Hepatocyte (in vitro differentiated cells): Measurements from ENCODE around the gene USP36. TPM values are rescaled to one million over a fixed set of nuclear protein-coding genes. Genes with fewer than 3 reads are reported as not detected.

ENCODE experiments used
- DNase-seq: peaks from one replicate; pipeline ENCODE4 v3.0.0-alpha.2; 2016; ENCODE audit warnings: low spot score
- H2AFZ ChIP-seq: fragments of 200-600 bp; sonication (generic); 2 replicates; pipeline ENCODE4 v1.6.0; 2016; ENCODE audit warnings: antibody characterized with exemption, mild to moderate bottlenecking
- H3K27ac ChIP-seq: fragments of 200-600 bp; sonication (generic); 2 replicates; pipeline ENCODE4 v1.5.1; 2016; ENCODE audit warnings: mild to moderate bottlenecking
- H3K27me3 ChIP-seq: fragments of 200-600 bp; sonication (generic); 2 replicates; pipeline ENCODE4 v1.6.1; 2016
- H3K36me3 ChIP-seq: fragments of 200-600 bp; sonication (generic); replicated peaks from 2 replicates; pipeline ENCODE4 v1.5.1; 2016; ENCODE audit warnings: low read depth; ENCODE audit not compliant: insufficient read depth
- H3K4me1 ChIP-seq: fragments of 200-600 bp; sonication (generic); 2 replicates; pipeline ENCODE4 v1.5.1; 2016; ENCODE audit warnings: mild to moderate bottlenecking, moderate library complexity; ENCODE audit not compliant: insufficient read depth
- H3K4me2 ChIP-seq: fragments of 200-600 bp; sonication (generic); 2 replicates; pipeline ENCODE4 v1.6.0; 2016
- H3K4me3 ChIP-seq: fragments of 200-600 bp; sonication (generic); 2 replicates; pipeline ENCODE4 v1.5.1; 2016; ENCODE audit warnings: mild to moderate bottlenecking
- H3K79me2 ChIP-seq: fragments of 200-600 bp; sonication (generic); 2 replicates; pipeline ENCODE4 v1.6.0; 2017; ENCODE audit warnings: mild to moderate bottlenecking
- H3K9me2 ChIP-seq: fragments of 200-600 bp; sonication (generic); replicated peaks from 2 replicates; pipeline ENCODE4 v1.6.0; 2017; ENCODE audit warnings: mild to moderate bottlenecking; ENCODE audit not compliant: insufficient read depth
- H3K9me3 ChIP-seq: fragments of 200-600 bp; sonication (generic); 2 replicates; pipeline ENCODE4 v1.5.1; 2016; ENCODE audit warnings: low read depth, mild to moderate bottlenecking
- H4K20me1 ChIP-seq: fragments of 200-600 bp; sonication (generic); 2 replicates; pipeline ENCODE4 v1.6.0; 2016; ENCODE audit warnings: mild to moderate bottlenecking; ENCODE audit not compliant: insufficient read depth, poor library complexity, severe bottlenecking
- EZH2 ChIP-seq: fragments of 200-600 bp; sonication (generic); IDR thresholded peaks from 2 replicates; pipeline ENCODE4 v1.6.1; 2016; ENCODE audit warnings: antibody characterized with exemption, mild to moderate bottlenecking, borderline replicate concordance
- EZH2phosphoT487 ChIP-seq: fragments of 200-600 bp; sonication (generic); IDR thresholded peaks from one replicate; pipeline ENCODE4 v1.6.1; 2018; ENCODE audit warnings: antibody characterized with exemption, mild to moderate bottlenecking, low read depth, moderate library complexity; ENCODE audit not compliant: unreplicated experiment, severe bottlenecking
- WGBS: methylation state at CpG from one replicate; pipeline ENCODE4 v1.1.6; 2016; ENCODE audit warnings: low lambda C conversion rate; ENCODE audit errors: missing lambda C conversion rate; 5-methylcytosine and 5-hydroxymethylcytosine counted together
- polyA plus RNA-seq: library from polyadenylated mRNA; unstranded; fragments of >200 nt; fragmentation: Nextera tagmentation; extraction: Ambion mirVana; gene quantifications from 2 replicates; pipeline ENCODE4 v1.2.1, GENCODE V29; 2016
- total RNA-seq: library from RNA; depleted of rRNA; stranded (reverse); fragments of >200 nt; gene quantifications from 2 replicates; pipeline ENCODE4 v1.2.3, GENCODE V29; 2014
- TF ChIP-seq, protein P1 (sequence below): fragments of 200-600 bp; sonication (generic); IDR thresholded peaks from 2 replicates; pipeline ENCODE4 v1.5.1; 2016; ENCODE audit warnings: antibody characterized with exemption, mild to moderate bottlenecking; ENCODE audit not compliant: poor library complexity

The USP36 gene
- total and polyA plus RNA-seq, 2 experiments from 2014 or later, result 17.7 to 26.2 TPM

DNA sequence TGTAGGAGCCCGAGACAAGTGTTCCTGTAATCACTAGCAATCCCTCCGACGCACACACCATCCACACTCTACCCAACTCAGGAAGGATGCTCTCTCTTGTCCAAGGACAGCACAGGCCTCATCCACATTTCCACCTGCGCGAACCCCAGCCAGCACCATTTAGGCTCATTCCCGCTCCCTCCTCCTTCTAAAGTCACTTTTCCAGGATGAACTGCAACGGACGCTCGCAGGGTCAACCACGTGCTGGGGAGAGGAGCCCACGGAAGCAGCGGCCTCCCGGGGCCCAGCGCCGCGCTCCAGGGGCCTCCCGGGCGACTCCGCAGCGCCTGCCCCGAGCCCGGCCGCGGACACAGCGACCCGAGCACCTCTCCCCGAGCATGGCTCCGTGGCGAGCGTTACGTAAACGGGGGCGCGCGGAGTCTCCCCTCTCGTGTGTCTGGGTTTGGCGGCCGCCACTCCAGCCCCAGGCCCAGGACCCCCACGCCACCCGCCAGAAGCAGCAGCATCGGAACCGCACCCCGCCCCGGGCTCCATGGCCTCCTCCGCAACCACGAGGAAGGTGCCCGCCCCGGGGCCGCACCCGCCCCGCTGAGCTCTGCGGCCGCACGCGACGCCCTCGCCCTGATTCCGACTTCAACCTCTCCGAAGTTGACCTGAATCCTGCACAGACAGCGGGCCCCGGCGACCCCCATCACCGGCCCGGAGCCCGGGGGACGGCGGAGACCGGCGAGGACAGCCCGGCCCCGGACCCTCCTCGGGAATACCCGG is 668 bp downstream of the USP36 start:
- peak overlapping the region; percentile 99 for H3K27ac ChIP-seq
- peaks cover 46% of the 10 kb centered on the region for H3K79me2 ChIP-seq
- peaks cover 13% of the 10 kb centered on the region for H3K4me1 ChIP-seq
- TF ChIP-seq, protein P1, sequence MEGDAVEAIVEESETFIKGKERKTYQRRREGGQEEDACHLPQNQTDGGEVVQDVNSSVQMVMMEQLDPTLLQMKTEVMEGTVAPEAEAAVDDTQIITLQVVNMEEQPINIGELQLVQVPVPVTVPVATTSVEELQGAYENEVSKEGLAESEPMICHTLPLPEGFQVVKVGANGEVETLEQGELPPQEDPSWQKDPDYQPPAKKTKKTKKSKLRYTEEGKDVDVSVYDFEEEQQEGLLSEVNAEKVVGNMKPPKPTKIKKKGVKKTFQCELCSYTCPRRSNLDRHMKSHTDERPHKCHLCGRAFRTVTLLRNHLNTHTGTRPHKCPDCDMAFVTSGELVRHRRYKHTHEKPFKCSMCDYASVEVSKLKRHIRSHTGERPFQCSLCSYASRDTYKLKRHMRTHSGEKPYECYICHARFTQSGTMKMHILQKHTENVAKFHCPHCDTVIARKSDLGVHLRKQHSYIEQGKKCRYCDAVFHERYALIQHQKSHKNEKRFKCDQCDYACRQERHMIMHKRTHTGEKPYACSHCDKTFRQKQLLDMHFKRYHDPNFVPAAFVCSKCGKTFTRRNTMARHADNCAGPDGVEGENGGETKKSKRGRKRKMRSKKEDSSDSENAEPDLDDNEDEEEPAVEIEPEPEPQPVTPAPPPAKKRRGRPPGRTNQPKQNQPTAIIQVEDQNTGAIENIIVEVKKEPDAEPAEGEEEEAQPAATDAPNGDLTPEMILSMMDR, result no peak
- TF ChIP-seq EZH2, result no peak
- no peak for TF ChIP-seq EZH2phosphoT487
- WGBS, result 2% methylated on average over 39 of the region's 73 CpGs
- DNase-seq, result peak; percentile 70
- H3K27me3 ChIP-seq, result no peaks in the 10 kb centered on the region
- peaks cover 3% of the 10 kb centered on the region for H3K36me3 ChIP-seq
- peak overlapping the region; percentile 17 for H2AFZ ChIP-seq
- H3K9me2 ChIP-seq, result no peaks in the 10 kb centered on the region
- peak overlapping the region; percentile 82 for H3K4me3 ChIP-seq
- H3K4me2 ChIP-seq, result peak overlapping the region; percentile 86
- H4K20me1 ChIP-seq, result peaks cover 12% of the 10 kb centered on the region
- no peaks in the 10 kb centered on the region for H3K9me3 ChIP-seq

DNA sequence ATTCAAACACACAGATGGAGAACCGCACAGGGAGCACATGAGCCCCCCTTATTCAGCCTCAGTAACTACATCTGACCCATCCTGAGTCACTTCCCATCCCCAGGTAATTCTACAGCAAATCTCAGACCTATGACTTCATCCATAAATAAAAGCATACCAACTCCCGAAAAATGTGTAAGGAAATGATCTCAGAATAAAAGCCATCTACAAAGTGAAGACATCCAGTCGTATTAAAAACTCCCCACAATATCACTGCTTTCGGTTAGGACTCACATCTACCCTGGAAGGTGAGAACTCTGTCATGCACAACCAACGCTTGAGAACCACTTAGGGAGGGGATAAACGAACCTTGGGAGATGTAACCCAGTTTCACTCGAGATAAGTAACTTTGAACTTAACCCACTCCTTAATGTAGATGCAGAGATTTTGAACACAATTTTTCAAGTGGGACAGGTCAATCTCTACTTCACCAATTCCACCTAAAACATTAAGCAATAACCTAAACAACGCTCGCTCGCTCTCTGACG is 1.3 kb downstream of the USP36 start:
- TF ChIP-seq EZH2 (no peak), EZH2phosphoT487 (no peak)
- TF ChIP-seq, protein P1, result no peak
- Histone ChIP-seq H4K20me1 (peaks cover 12% of the 10 kb centered on the region), H3K4me1 (peaks cover 13% of the 10 kb centered on the region), H3K27ac (peak overlapping the region; percentile 99), H2AFZ (no peak overlapping the region), H3K27me3 (no peaks in the 10 kb centered on the region), H3K4me2 (peak overlapping the region; percentile 86), H3K9me2 (no peaks in the 10 kb centered on the region), H3K79me2 (peaks cover 49% of the 10 kb centered on the region), H3K9me3 (no peaks in the 10 kb centered on the region), H3K36me3 (peaks cover 3% of the 10 kb centered on the region), H3K4me3 (peak overlapping the region; percentile 82)
- 16% methylated on average over 11 of the region's 11 CpGs for WGBS
- DNase-seq, result no peak

DNA sequence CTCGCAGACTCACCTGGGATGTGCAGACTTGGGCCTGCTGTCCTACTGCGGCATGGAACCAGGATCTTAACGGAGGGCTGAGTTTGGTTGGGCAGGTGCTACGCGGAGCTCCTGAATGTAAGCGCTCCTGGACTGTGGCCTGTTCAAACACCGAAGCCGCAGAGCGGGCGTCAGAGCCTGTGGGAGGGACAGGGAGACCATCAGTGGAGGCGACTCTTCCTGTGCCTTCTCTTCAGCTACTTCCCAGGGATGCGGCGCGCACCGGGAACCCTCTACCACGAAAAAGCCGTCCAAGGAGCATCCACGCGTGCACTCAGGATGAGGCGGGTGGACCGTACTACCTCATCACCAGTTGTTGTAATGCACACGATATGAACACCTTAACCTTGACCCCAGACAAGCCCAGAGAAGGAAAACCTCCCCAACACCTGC is 2.0 kb downstream of the USP36 start:
- H3K9me2 ChIP-seq, result no peaks in the 10 kb centered on the region
- TF ChIP-seq EZH2phosphoT487 (no peak), EZH2 (no peak)
- peaks cover 12% of the 10 kb centered on the region for H4K20me1 ChIP-seq
- H3K79me2 ChIP-seq, result peaks cover 55% of the 10 kb centered on the region
- no peaks in the 10 kb centered on the region for H3K9me3 ChIP-seq
- H3K27ac ChIP-seq, result peak overlapping the region; percentile 99
- DNase-seq, result no peak
- H3K4me3 ChIP-seq, result no peak overlapping the region
- 89% methylated on average over 22 of the region's 22 CpGs for WGBS
- peaks cover 13% of the 10 kb centered on the region for H3K4me1 ChIP-seq
- H3K4me2 ChIP-seq, result peak overlapping the region; percentile 86
- H3K36me3 ChIP-seq, result peaks cover 7% of the 10 kb centered on the region
- no peaks in the 10 kb centered on the region for H3K27me3 ChIP-seq
- H2AFZ ChIP-seq, result no peak overlapping the region

DNA sequence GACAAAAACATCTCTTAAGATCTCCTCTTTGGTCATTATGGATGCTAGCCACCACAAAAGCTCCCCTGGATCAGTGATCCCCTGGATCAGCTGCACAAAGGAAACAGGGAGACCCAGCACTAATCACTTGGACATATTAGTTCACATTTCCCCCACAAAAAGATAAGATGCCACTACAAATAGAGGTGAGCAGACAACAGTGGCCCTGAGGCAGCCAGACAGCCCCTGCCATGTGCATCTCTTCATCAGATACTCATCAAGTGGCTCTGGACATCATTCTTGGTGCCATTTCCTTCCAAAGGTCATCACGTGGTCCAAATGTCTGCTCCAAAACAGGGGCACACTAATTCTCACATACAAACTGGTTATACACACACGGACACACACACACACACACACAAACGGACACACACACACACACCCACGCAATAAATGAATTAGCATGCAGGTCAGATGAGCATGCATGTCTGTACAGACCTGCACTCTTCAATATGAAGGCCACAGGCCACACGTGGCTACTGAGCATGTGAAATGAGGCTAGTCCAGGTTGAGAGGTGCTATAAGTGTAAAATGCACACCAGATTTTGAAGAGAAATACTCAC is 4.1 kb downstream of the USP36 start:
- Histone ChIP-seq H3K4me1 (peaks cover 7% of the 10 kb centered on the region), H4K20me1 (peaks cover 12% of the 10 kb centered on the region), H3K4me3 (no peak overlapping the region), H3K79me2 (peaks cover 62% of the 10 kb centered on the region), H2AFZ (no peak overlapping the region), H3K9me2 (no peaks in the 10 kb centered on the region), H3K9me3 (no peaks in the 10 kb centered on the region), H3K27ac (no peak overlapping the region), H3K36me3 (peaks cover 8% of the 10 kb centered on the region), H3K4me2 (no peak overlapping the region), H3K27me3 (no peaks in the 10 kb centered on the region)
- 87% methylated on average over 5 of the region's 5 CpGs for WGBS
- no peak for DNase-seq
- TF ChIP-seq EZH2phosphoT487 (no peak), EZH2 (no peak)
- TF ChIP-seq, protein P1, result no peak
